ENCODE measurements around the gene MYMX. TPM values are rescaled to one million over a fixed set of nuclear protein-coding genes. Genes with fewer than 3 reads are reported as not detected.

MYMX gene
- total RNA-seq, 1 experiment from 2014 or later, result 1.8 TPM

GRCh38 chr6:44260451-44261297 lies 43.9 kb downstream of the MYMX start:
- ChIA-PET CTCF (no interaction called here), POLR2A (no interaction called here)
- H3K4me3 ChIP-seq (ENCODE audit: low read depth in 2 of 2, low read length in 2 of 2), result no peak overlapping the region
- DNase-seq (ENCODE audit: low read depth, low spot score) (no peak), ATAC-seq (no peak)
- TF ChIP-seq TCF7L2 (IDR thresholded peaks at IDR 0.05; ENCODE audit: low read depth, low read length) (no peak), REST (IDR thresholded peaks at IDR 0.05; ENCODE audit: insufficient read depth in 1 of 2, low read depth in 2 of 2, low read length in 1 of 2) (no peak), POLR2AphosphoS5 (IDR thresholded peaks at IDR 0.05; ENCODE audit: low read depth, low read length) (no peak), SIN3A (IDR thresholded peaks at IDR 0.05; ENCODE audit: borderline replicate concordance, insufficient read depth, low read depth, low read length) (no peak)
- TF ChIP-seq, protein P1, sequence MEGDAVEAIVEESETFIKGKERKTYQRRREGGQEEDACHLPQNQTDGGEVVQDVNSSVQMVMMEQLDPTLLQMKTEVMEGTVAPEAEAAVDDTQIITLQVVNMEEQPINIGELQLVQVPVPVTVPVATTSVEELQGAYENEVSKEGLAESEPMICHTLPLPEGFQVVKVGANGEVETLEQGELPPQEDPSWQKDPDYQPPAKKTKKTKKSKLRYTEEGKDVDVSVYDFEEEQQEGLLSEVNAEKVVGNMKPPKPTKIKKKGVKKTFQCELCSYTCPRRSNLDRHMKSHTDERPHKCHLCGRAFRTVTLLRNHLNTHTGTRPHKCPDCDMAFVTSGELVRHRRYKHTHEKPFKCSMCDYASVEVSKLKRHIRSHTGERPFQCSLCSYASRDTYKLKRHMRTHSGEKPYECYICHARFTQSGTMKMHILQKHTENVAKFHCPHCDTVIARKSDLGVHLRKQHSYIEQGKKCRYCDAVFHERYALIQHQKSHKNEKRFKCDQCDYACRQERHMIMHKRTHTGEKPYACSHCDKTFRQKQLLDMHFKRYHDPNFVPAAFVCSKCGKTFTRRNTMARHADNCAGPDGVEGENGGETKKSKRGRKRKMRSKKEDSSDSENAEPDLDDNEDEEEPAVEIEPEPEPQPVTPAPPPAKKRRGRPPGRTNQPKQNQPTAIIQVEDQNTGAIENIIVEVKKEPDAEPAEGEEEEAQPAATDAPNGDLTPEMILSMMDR (IDR thresholded peaks at IDR 0.05), result no peak
- no peaks in the 10 kb centered on the region for H3K9me3 ChIP-seq (ENCODE audit: control insufficient read depth, insufficient read depth, low read depth, low read length)
- in situ Hi-C loops (cut with HindIII; ENCODE audit: low pct_unique_long_range_greater_than_20kb, low sequenced_read_pairs), result no loop called here
- H3K4me1 ChIP-seq (ENCODE audit: control insufficient read depth, insufficient read depth, low read length), result peaks cover 36% of the 10 kb centered on the region
- H3K27me3 ChIP-seq (ENCODE audit: control insufficient read depth, insufficient read depth, low read length), result no peaks in the 10 kb centered on the region
- H3K36me3 ChIP-seq (ENCODE audit: control insufficient read depth, insufficient read depth, low read length), result peaks cover 5% of the 10 kb centered on the region
- BruUV-seq (replicated peaks), result no TSS peak
- no peak overlapping the region for H3K27ac ChIP-seq (ENCODE audit: low read length)
- intact Hi-C loops (cut with micrococcal nuclease; ENCODE audit: unreplicated experiment), result no loop called here

GRCh38 chr6:44261581-44261980 lies 44.9 kb downstream of the MYMX start:
- POLR2A ChIA-PET, result no interaction called here
- Histone ChIP-seq H3K36me3 (ENCODE audit: control insufficient read depth, insufficient read depth, low read length) (peaks cover 5% of the 10 kb centered on the region), H3K4me3 (ENCODE audit: low read depth in 2 of 2, low read length in 2 of 2) (no peak overlapping the region), H3K9me3 (ENCODE audit: control insufficient read depth, insufficient read depth, low read depth, low read length) (no peaks in the 10 kb centered on the region), H3K27ac (ENCODE audit: low read length) (no peak overlapping the region), H3K4me1 (ENCODE audit: control insufficient read depth, insufficient read depth, low read length) (peaks cover 31% of the 10 kb centered on the region), H3K27me3 (ENCODE audit: control insufficient read depth, insufficient read depth, low read length) (no peaks in the 10 kb centered on the region)
- BruUV-seq (replicated peaks), result no TSS peak
- no peak for ATAC-seq
- no peak for DNase-seq (ENCODE audit: low read depth, low spot score)
- TF ChIP-seq POLR2AphosphoS5 (IDR thresholded peaks at IDR 0.05; ENCODE audit: low read depth, low read length), result no peak
- TF ChIP-seq, protein P1 (IDR thresholded peaks at IDR 0.05), result no peak
- no peak for TF ChIP-seq TCF7L2 (IDR thresholded peaks at IDR 0.05; ENCODE audit: low read depth, low read length)
- TF ChIP-seq SIN3A (IDR thresholded peaks at IDR 0.05; ENCODE audit: borderline replicate concordance, insufficient read depth, low read depth, low read length), result no peak
- TF ChIP-seq REST (IDR thresholded peaks at IDR 0.05; ENCODE audit: insufficient read depth in 1 of 2, low read depth in 2 of 2, low read length in 1 of 2), result no peak
- in situ Hi-C loops (cut with HindIII; ENCODE audit: low pct_unique_long_range_greater_than_20kb, low sequenced_read_pairs), result no loop called here
- CTCF ChIA-PET, result no interaction called here
- intact Hi-C loops (cut with micrococcal nuclease; ENCODE audit: unreplicated experiment), result no loop called here
